Stimulated activated CD4-positive, alpha-beta T cell treated with anti-CD3 and anti-CD28 coated beads, Interleukin-4, amount 100 ng/mL, for 48 hours (primary cell): ENCODE measurements around the gene RAB3C.

ENCODE experiments used
- DNase-seq, 2 donors: peaks; one replicate each; pipeline ENCODE4 v3.0.0-alpha.2; 2020; ENCODE audit warnings: low read depth in 2 of 2

Gene RAB3C

GRCh38 chr5:58724992-58725391 is 142.1 kb downstream of the RAB3C start:
- no peak for DNase-seq

- DNase-seq: no peak
Measured at GRCh38 chr5:58731641-58732040, 148.8 kb downstream of the RAB3C start.

GRCh38 chr5:58735637-58736036 is 152.8 kb downstream of the RAB3C start:
- no peak for DNase-seq

GRCh38 chr5:58736214-58736613 is 153.3 kb downstream of the RAB3C start:
- DNase-seq: no peak

GRCh38 chr5:58737671-58738070 is 154.8 kb downstream of the RAB3C start:
- DNase-seq: no peak

GRCh38 chr5:58738336-58738735 is 155.5 kb downstream of the RAB3C start:
- DNase-seq: no peak

GRCh38 chr5:58739051-58739450 is 156.2 kb downstream of the RAB3C start:
- DNase-seq: no peak

- no peak for DNase-seq
Measured at GRCh38 chr5:58740956-58741355, 158.1 kb downstream of the RAB3C start.

GRCh38 chr5:58745350-58745749 is 162.5 kb downstream of the RAB3C start:
- DNase-seq: no peak

- DNase-seq: no peak
Measured at GRCh38 chr5:58746321-58746720, 163.4 kb downstream of the RAB3C start.

DNA sequence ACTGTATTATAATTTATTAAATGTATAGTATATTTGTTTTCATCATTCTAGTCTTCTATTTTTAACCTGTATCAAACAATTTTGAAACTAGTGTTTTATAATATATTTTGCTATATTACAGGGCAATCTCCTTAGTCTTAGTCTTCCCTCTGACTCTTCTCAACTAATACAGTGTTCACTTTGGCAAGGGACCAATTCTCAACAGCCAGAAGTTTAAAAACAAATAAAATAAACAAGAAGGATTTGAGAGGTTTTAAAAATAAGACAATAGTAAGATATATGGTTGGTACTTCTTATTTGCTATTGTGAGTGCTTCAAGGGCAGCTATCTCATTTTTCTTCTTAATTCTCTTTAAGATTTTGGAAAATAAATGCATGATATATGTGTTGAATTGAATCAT is 167.2 kb downstream of the RAB3C start:
- DNase-seq: no peak

- peak in 1 of 2 donors; percentile 8 for DNase-seq
Measured at GRCh38 chr5:58751222-58751837, 168.5 kb downstream of the RAB3C start.

DNA sequence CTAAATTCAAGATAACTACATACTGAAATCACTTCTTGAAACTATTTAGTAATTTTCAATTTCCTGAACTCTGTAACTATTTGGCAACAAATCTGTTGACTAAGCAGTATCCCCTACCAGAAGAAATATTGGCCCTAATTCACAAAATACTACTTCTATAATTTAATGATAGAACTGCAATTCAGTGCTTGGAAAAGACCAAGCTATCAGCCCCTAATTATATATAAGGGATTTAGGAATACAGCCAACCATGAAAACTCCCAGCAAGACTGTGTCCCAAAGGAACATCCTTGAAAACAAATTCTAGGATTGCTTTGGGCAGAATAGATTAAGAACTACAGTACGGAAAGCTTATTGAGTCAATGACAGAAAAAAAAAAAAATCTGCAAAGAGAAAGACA is 169.2 kb downstream of the RAB3C start:
- no peak for DNase-seq

- DNase-seq: no peak
Measured at GRCh38 chr5:58753446-58753845, 170.6 kb downstream of the RAB3C start.

- no peak for DNase-seq
Measured at GRCh38 chr5:58754250-58754649, 171.4 kb downstream of the RAB3C start.

DNA sequence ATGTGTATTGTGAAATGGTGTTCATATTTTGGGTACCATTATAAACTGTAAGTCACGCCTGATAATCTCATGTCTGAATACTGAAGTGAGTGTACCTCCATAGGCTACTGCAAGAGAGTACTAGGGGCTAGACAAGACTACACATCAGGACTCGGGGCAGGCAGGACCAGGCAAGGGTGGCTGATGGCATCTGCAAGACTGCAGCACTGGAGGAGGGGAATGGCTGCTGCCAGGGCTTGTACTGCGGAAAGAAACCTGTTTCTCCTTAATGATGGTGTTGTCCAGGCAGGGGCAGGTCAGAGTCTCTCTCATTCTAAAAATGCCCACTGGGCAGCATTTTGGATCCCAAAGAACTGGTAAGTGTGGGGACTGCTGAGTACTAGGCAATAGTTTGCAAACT is 172.5 kb downstream of the RAB3C start:
- no peak for DNase-seq

- DNase-seq: no peak
Measured at GRCh38 chr5:58759745-58760144, 176.9 kb downstream of the RAB3C start.

GRCh38 chr5:58760222-58760621 is 177.3 kb downstream of the RAB3C start:
- DNase-seq: no peak

- DNase-seq: no peak
Measured at GRCh38 chr5:58761407-58761806, 178.5 kb downstream of the RAB3C start.

- no peak for DNase-seq
Measured at GRCh38 chr5:58763390-58763789, 180.5 kb downstream of the RAB3C start.

DNA sequence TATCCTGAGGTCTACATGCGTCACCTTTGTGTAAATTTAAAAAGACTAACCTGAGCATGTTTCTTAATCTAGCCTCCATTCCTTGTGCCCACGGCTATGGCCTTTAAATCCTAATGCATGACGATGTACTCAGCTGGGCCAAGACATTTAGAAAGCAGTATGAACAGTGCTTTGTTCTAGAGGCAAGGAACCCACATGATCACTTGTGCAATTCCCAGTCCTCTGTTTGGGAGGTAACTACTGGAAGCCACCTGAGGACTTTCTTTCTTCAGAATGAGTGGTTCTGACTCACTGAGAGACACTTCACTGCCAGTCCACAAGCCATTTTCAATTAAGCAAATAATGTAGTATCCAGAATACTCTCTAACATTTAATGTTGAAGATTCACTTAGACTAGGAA is 181.3 kb downstream of the RAB3C start:
- no peak for DNase-seq

DNA sequence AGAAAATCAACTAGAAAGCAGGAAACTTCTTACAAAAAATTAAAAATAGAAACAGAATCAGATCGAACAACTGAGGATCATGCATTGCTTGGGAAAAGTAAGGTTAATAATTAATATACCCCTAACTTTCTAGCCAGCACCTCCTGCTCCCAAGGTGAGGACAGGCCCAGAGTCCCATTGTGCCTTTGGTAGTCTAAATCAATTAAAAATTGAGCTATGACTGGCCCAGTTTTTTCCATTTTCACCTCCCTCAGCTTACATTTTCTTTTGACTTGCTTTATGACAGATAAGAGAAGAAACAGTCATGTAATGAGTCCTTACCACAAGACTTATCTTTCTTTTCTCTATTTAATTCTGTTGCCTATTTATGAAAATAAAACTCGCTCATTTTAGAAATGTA is 182.2 kb downstream of the RAB3C start:
- no peak for DNase-seq

- DNase-seq: no peak
Measured at GRCh38 chr5:58767104-58767503, 184.2 kb downstream of the RAB3C start.

- DNase-seq: no peak
Measured at GRCh38 chr5:58770136-58770535, 187.3 kb downstream of the RAB3C start.
